ENCODE measurements around the gene ZFYVE9.

Gene ZFYVE9

DNA sequence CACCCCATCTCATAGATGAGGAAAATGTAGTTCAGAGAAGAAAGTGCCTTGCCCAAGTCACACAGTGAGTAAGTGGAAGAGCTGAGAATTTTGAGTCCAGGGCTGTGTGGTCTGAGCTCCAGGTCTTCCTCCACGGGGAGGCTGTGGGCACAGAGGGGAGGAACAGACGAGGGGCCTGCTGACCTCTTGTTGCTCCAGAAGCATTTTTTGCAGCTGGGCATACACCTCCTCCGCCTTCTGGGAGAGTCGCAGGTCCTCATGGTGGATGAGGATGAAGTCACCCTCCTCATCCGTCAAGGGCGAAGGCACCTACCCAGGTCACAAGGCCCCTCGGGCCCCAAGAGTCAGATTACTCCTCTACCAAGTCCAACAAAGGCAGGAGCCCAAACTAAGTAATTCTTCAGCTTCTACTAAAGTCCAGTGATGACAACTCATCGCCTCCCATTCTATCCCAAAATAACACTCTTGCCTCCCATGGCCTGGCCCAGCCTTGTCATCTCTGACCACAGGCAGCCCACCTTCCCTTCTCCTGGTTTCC is 215.0 kb downstream of the ZFYVE9 start:
- Histone ChIP-seq H3K4ac (ENCODE audit: low read depth, low read length) (no peak overlapping the region), H4K91ac (ENCODE audit: low read depth, low read length) (no peak overlapping the region), H3K14ac (ENCODE audit: low read length) (no peak overlapping the region), H3K27me3 (ENCODE audit: insufficient read depth, low read length) (no peaks in the 10 kb centered on the region), H4K8ac (ENCODE audit: low read depth, low read length) (no peak overlapping the region), H3K23ac (ENCODE audit: low read length) (no peak overlapping the region), H3K18ac (ENCODE audit: low read length) (no peak overlapping the region), H3K4me2 (ENCODE audit: low read length) (no peak overlapping the region), H3K4me1 (ENCODE audit: control insufficient read depth in 1 of 2, insufficient read depth in 2 of 2, low read length in 2 of 2) (no peaks in the 10 kb centered on the region), H3K27ac (ENCODE audit: low read depth, low read length) (no peak overlapping the region), H2BK12ac (ENCODE audit: low read length) (no peak overlapping the region), H2AK5ac (ENCODE audit: low read length) (no peak overlapping the region), H3K79me2 (ENCODE audit: control insufficient read depth, insufficient read depth, low read length, poor library complexity) (no peaks in the 10 kb centered on the region), H3K36me3 (ENCODE audit: control insufficient read depth in 1 of 2, insufficient read depth in 2 of 2, low read length in 2 of 2) (peaks cover 87 to 94% of the 10 kb centered on the region in 2 experiments), H2BK120ac (ENCODE audit: insufficient read depth, low read length, poor library complexity) (no peak overlapping the region), H3K79me1 (ENCODE audit: low read length) (no peaks in the 10 kb centered on the region), H3K9ac (ENCODE audit: low read length) (no peak overlapping the region), H2AFZ (ENCODE audit: insufficient read depth, low read length, poor library complexity) (no peak overlapping the region), H3K9me3 (ENCODE audit: insufficient read depth, low read depth, low read length) (no peaks in the 10 kb centered on the region), H4K12ac (ENCODE audit: low read depth, low read length) (no peak overlapping the region), H2BK5ac (ENCODE audit: low read depth, low read length, poor library complexity) (no peak overlapping the region), H3K4me3 (ENCODE audit: low read depth, low read length) (no peak overlapping the region)
- no peak for DNase-seq
- no CpG with 5 or more reads among the region's 8 CpGs for WGBS (ENCODE audit: extremely low coverage, insufficient coverage, insufficient read length)

DNA sequence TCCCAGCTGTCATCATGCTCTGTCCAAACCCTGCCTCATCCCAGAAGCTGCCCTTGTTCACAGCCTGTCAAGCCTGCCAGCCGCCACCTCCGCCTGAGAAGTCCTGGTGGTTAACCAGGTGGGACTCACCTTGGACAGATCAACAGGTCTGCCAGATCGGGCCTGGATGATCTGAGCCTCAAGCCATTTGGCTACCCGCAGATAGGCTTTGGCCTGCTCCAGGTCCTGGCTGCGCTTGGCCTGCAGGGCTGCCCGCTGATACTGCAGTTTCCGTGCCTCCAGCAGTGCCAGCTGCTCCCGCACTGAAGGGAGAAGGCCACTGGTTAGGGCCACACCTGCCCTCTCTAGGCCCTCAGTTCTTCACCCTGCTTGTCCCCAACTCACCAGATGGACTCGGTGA is 215.5 kb downstream of the ZFYVE9 start:
- no peak overlapping the region for H3K9ac ChIP-seq (ENCODE audit: low read length)
- no peaks in the 10 kb centered on the region for H3K79me1 ChIP-seq (ENCODE audit: low read length)
- H2AK5ac ChIP-seq (ENCODE audit: low read length): no peak overlapping the region
- H3K79me2 ChIP-seq (ENCODE audit: control insufficient read depth, insufficient read depth, low read length, poor library complexity): no peaks in the 10 kb centered on the region
- H4K91ac ChIP-seq (ENCODE audit: low read depth, low read length): no peak overlapping the region
- WGBS (ENCODE audit: extremely low coverage, insufficient coverage, insufficient read length): no CpG with 5 or more reads among the region's 9 CpGs
- no peaks in the 10 kb centered on the region for H3K4me1 ChIP-seq (ENCODE audit: control insufficient read depth in 1 of 2, insufficient read depth in 2 of 2, low read length in 2 of 2)
- no peak overlapping the region for H3K23ac ChIP-seq (ENCODE audit: low read length)
- no peak overlapping the region for H3K4ac ChIP-seq (ENCODE audit: low read depth, low read length)
- H2AFZ ChIP-seq (ENCODE audit: insufficient read depth, low read length, poor library complexity): no peak overlapping the region
- no peak overlapping the region for H3K27ac ChIP-seq (ENCODE audit: low read depth, low read length)
- no peaks in the 10 kb centered on the region for H3K9me3 ChIP-seq (ENCODE audit: insufficient read depth, low read depth, low read length)
- no peak for DNase-seq
- no peak overlapping the region for H3K4me2 ChIP-seq (ENCODE audit: low read length)
- H3K18ac ChIP-seq (ENCODE audit: low read length): no peak overlapping the region
- no peak overlapping the region for H2BK12ac ChIP-seq (ENCODE audit: low read length)
- H4K8ac ChIP-seq (ENCODE audit: low read depth, low read length): no peak overlapping the region
- H4K12ac ChIP-seq (ENCODE audit: low read depth, low read length): no peak overlapping the region
- no peak overlapping the region for H2BK5ac ChIP-seq (ENCODE audit: low read depth, low read length, poor library complexity)
- peaks cover 92 to 99% of the 10 kb centered on the region in 2 experiments for H3K36me3 ChIP-seq (ENCODE audit: control insufficient read depth in 1 of 2, insufficient read depth in 2 of 2, low read length in 2 of 2)
- no peak overlapping the region for H3K4me3 ChIP-seq (ENCODE audit: low read depth, low read length)
- H3K27me3 ChIP-seq (ENCODE audit: insufficient read depth, low read length): no peaks in the 10 kb centered on the region
- H2BK120ac ChIP-seq (ENCODE audit: insufficient read depth, low read length, poor library complexity): no peak overlapping the region
- H3K14ac ChIP-seq (ENCODE audit: low read length): no peak overlapping the region

DNA sequence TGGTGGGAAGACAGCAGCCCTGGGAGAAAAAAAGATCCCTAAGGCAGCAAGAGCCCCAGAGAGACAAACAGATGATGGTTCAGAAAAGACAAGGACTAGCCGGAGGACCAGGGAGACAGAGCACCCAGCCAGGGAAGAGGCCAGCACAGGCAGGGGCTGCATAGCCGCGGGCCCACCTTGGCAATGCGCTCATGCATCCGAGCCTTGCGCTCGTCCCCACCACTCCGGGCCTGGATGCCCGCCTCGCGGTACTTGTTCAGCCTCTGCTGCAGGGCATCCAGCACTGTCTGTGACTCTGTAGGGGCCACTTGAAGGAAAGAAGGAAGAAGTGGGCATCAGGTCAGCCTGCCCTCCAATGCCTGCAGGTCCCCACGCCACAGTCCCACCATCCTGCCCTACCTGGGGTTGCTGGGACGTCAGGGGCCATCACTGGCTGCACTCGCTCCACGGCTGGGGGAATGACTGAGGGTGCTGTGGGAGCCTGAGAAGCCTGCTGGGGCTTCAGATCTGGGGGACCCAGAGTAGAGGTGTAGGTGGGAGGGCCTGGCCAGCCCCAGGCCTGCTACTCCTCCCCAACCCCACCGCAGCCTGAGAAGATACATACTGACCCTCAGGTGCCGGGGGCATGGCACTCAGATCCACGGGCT is 217.1 kb downstream of the ZFYVE9 start:
- DNase-seq: no peak
- no peak overlapping the region for H3K18ac ChIP-seq (ENCODE audit: low read length)
- no peak overlapping the region for H3K4me3 ChIP-seq (ENCODE audit: low read depth, low read length)
- H3K79me1 ChIP-seq (ENCODE audit: low read length): no peaks in the 10 kb centered on the region
- H3K23ac ChIP-seq (ENCODE audit: low read length): no peak overlapping the region
- H4K91ac ChIP-seq (ENCODE audit: low read depth, low read length): no peak overlapping the region
- H3K79me2 ChIP-seq (ENCODE audit: control insufficient read depth, insufficient read depth, low read length, poor library complexity): no peaks in the 10 kb centered on the region
- no CpG with 5 or more reads among the region's 18 CpGs for WGBS (ENCODE audit: extremely low coverage, insufficient coverage, insufficient read length)
- H2AFZ ChIP-seq (ENCODE audit: insufficient read depth, low read length, poor library complexity): no peak overlapping the region
- H3K4ac ChIP-seq (ENCODE audit: low read depth, low read length): no peak overlapping the region
- H3K4me2 ChIP-seq (ENCODE audit: low read length): no peak overlapping the region
- H2BK12ac ChIP-seq (ENCODE audit: low read length): no peak overlapping the region
- no peak overlapping the region for H3K27ac ChIP-seq (ENCODE audit: low read depth, low read length)
- H4K12ac ChIP-seq (ENCODE audit: low read depth, low read length): no peak overlapping the region
- no peak overlapping the region for H2BK120ac ChIP-seq (ENCODE audit: insufficient read depth, low read length, poor library complexity)
- no peak overlapping the region for H4K8ac ChIP-seq (ENCODE audit: low read depth, low read length)
- no peaks in the 10 kb centered on the region for H3K4me1 ChIP-seq (ENCODE audit: control insufficient read depth in 1 of 2, insufficient read depth in 2 of 2, low read length in 2 of 2)
- H3K14ac ChIP-seq (ENCODE audit: low read length): no peak overlapping the region
- no peak overlapping the region for H2AK5ac ChIP-seq (ENCODE audit: low read length)
- no peaks in the 10 kb centered on the region for H3K9me3 ChIP-seq (ENCODE audit: insufficient read depth, low read depth, low read length)
- H3K36me3 ChIP-seq (ENCODE audit: control insufficient read depth in 1 of 2, insufficient read depth in 2 of 2, low read length in 2 of 2): peaks cover 84 to 90% of the 10 kb centered on the region in 2 experiments
- no peak overlapping the region for H3K9ac ChIP-seq (ENCODE audit: low read length)
- H2BK5ac ChIP-seq (ENCODE audit: low read depth, low read length, poor library complexity): no peak overlapping the region
- H3K27me3 ChIP-seq (ENCODE audit: insufficient read depth, low read length): no peaks in the 10 kb centered on the region

DNA sequence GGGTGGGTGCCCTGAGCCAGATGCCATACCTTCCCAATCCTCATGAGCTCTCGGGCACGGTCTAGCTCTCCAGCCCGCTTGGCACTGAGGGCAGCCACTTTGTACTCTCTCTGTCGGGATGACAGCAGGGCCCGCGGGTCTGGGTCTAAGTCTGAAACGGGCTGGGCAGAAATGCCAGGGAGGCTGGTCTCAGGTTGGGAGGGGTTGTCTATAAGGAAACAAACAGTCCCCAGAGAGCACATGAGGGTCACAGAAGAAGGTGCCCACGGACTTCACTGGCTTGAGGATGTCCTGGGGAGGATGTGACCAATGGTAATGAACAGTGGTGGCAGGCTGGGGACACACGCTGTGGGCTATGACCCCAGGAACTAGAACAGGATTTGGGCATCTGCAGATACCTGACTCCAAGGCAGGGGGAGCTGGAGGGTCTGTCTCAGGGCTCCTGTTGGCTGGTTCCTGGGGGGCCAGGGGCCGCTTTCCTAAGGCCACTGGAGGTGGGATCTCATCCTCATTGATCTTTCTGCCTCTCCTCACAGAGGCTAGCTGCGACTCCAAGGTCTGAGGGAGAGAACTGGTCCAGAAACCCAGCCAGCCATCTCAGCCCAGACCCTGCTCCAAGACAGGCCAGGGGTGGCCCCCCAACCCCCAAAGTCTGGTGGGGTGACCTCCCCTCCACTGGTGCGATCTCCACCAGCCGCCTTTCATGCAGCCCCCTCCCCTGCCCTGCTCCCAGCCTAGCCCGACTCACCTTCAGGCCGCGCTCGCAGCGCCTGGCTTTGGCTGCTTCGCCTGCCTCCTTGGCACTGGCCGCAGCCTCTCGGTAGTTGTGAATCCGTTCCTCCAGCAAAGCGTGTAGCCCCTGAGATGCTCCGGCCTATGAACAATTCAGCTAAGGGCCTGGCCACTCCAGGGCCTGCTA is 218.0 kb downstream of the ZFYVE9 start:
- no peak overlapping the region for H3K9ac ChIP-seq (ENCODE audit: low read length)
- no CpG with 5 or more reads among the region's 24 CpGs for WGBS (ENCODE audit: extremely low coverage, insufficient coverage, insufficient read length)
- H2AK5ac ChIP-seq (ENCODE audit: low read length): no peak overlapping the region
- H4K8ac ChIP-seq (ENCODE audit: low read depth, low read length): no peak overlapping the region
- no peak overlapping the region for H3K4ac ChIP-seq (ENCODE audit: low read depth, low read length)
- H3K23ac ChIP-seq (ENCODE audit: low read length): no peak overlapping the region
- H3K79me1 ChIP-seq (ENCODE audit: low read length): no peaks in the 10 kb centered on the region
- H2BK12ac ChIP-seq (ENCODE audit: low read length): no peak overlapping the region
- no peak overlapping the region for H2AFZ ChIP-seq (ENCODE audit: insufficient read depth, low read length, poor library complexity)
- H2BK120ac ChIP-seq (ENCODE audit: insufficient read depth, low read length, poor library complexity): no peak overlapping the region
- H3K4me2 ChIP-seq (ENCODE audit: low read length): no peak overlapping the region
- no peak overlapping the region for H3K4me3 ChIP-seq (ENCODE audit: low read depth, low read length)
- no peak overlapping the region for H3K18ac ChIP-seq (ENCODE audit: low read length)
- H3K27ac ChIP-seq (ENCODE audit: low read depth, low read length): no peak overlapping the region
- no peak overlapping the region for H3K14ac ChIP-seq (ENCODE audit: low read length)
- peaks cover 6 to 7% of the 10 kb centered on the region in 2 experiments for H3K4me1 ChIP-seq (ENCODE audit: control insufficient read depth in 1 of 2, insufficient read depth in 2 of 2, low read length in 2 of 2)
- no peak overlapping the region for H4K12ac ChIP-seq (ENCODE audit: low read depth, low read length)
- H3K79me2 ChIP-seq (ENCODE audit: control insufficient read depth, insufficient read depth, low read length, poor library complexity): peaks cover under 1% of the 10 kb centered on the region
- no peak overlapping the region for H4K91ac ChIP-seq (ENCODE audit: low read depth, low read length)
- no peak for DNase-seq
- H3K27me3 ChIP-seq (ENCODE audit: insufficient read depth, low read length): no peaks in the 10 kb centered on the region
- peaks cover 75 to 85% of the 10 kb centered on the region in 2 experiments for H3K36me3 ChIP-seq (ENCODE audit: control insufficient read depth in 1 of 2, insufficient read depth in 2 of 2, low read length in 2 of 2)
- H2BK5ac ChIP-seq (ENCODE audit: low read depth, low read length, poor library complexity): no peak overlapping the region
- no peaks in the 10 kb centered on the region for H3K9me3 ChIP-seq (ENCODE audit: insufficient read depth, low read depth, low read length)

Data from trophoblast cell (in vitro differentiated cells and primary cell).